Vagina (tissue), 2 donors: ENCODE results near the gene PTPRG. TPM values are rescaled to one million over a fixed set of nuclear protein-coding genes. Genes with fewer than 3 reads are reported as not detected.

Source experiments
- DNase-seq, 2 donors: peaks; one replicate each; pipeline ENCODE4 v3.0.0-alpha.2; 2017; ENCODE audit errors: extremely low spot score in 2 of 2
- H3K27ac ChIP-seq: fragments of 200-600 bp; sonication (generic); one replicate; pipeline ENCODE4 v1.5.1; 2019
- H3K27me3 ChIP-seq: fragments of 200-600 bp; sonication (generic); one replicate; pipeline ENCODE4 v1.5.1; 2019
- H3K36me3 ChIP-seq, 2 donors: fragments of 200-600 bp; sonication (generic); one replicate each; pipeline ENCODE4 v1.5.1; 2017 to 2019
- H3K4me1 ChIP-seq: fragments of 200-600 bp; sonication (generic); one replicate; pipeline ENCODE4 v1.5.1; 2019
- H3K4me3 ChIP-seq, 2 donors: fragments of 200-600 bp; sonication (generic); 1 replicate in 1 of 2; 2 replicates in 1 of 2; pipeline ENCODE4 v1.5.1; 2016 to 2019
- H3K9me3 ChIP-seq: fragments of 200-600 bp; sonication (generic); one replicate; pipeline ENCODE4 v1.5.1; 2019
- CTCF ChIP-seq, 3 experiments: fragments of 450-650 bp in 2 of 3; fragments of 200-600 bp in 1 of 3; sonication (generic) in 1 of 3; IDR thresholded peaks; one replicate each; pipeline ENCODE4 v1.5.1; 2017 to 2019; ENCODE audit warnings: antibody characterized with exemption in 3 of 3, mild to moderate bottlenecking in 2 of 3, moderate library complexity in 2 of 3
- POLR2A ChIP-seq, 2 donors: fragments of 450-650 bp; IDR thresholded peaks; one replicate each; pipeline ENCODE4 v1.6.1; 2017; ENCODE audit warnings: antibody characterized with exemption in 2 of 2, mild to moderate bottlenecking in 2 of 2, moderate library complexity in 2 of 2
- POLR2AphosphoS5 ChIP-seq, 2 donors: sonication (generic); formaldehyde crosslinking; IDR thresholded peaks; one replicate each; pipeline ENCODE4 v1.9.0; 2017; ENCODE audit warnings: antibody characterized with exemption in 2 of 2, mild to moderate bottlenecking in 2 of 2, low read depth in 1 of 2; ENCODE audit not compliant: insufficient read depth in 1 of 2
- intact Hi-C: fragments of 100-400 bp; cut with DNase I; formaldehyde crosslinking; loops from one replicate; pipeline ENCODE4 v1.15.1; 2023
- total RNA-seq: library from RNA; depleted of rRNA; stranded (reverse); fragments of >200 nt; gene quantifications from one replicate; pipeline ENCODE4 v1.2.3, GENCODE V29; 2016

The PTPRG gene
- total RNA-seq, 1 donor from 2014 or later, result 47.6 TPM

GRCh38 chr3:62266668-62267283 lies 705.4 kb downstream of the PTPRG start:
- H3K36me3 ChIP-seq, result peaks cover 0 to 15% of the 10 kb centered on the region in 2 donors
- no peaks in the 10 kb centered on the region for H3K27me3 ChIP-seq
- no peak for DNase-seq
- intact Hi-C loops, result no loop called here
- no peaks in the 10 kb centered on the region for H3K9me3 ChIP-seq
- no peak overlapping the region for H3K27ac ChIP-seq
- no peak overlapping the region for H3K4me3 ChIP-seq
- no peak for TF ChIP-seq CTCF (IDR thresholded peaks at IDR 0.05)
- TF ChIP-seq POLR2A (IDR thresholded peaks at IDR 0.05), result no peak
- TF ChIP-seq POLR2AphosphoS5 (IDR thresholded peaks at IDR 0.05; ENCODE audit: insufficient read depth in 1 of 2, low read depth in 1 of 2), result no peak
- no peaks in the 10 kb centered on the region for H3K4me1 ChIP-seq

- H3K36me3 ChIP-seq, result peaks cover 0 to 5% of the 10 kb centered on the region in 2 donors
Observed at GRCh38 chr3:62276658-62277180, 715.3 kb downstream of the PTPRG start.

GRCh38 chr3:62277450-62277849 lies 716.1 kb downstream of the PTPRG start:
- Histone ChIP-seq H3K4me1 (no peaks in the 10 kb centered on the region), H3K36me3 (peaks cover 0 to under 1% of the 10 kb centered on the region in 2 donors), H3K9me3 (no peaks in the 10 kb centered on the region), H3K4me3 (no peak overlapping the region), H3K27ac (no peak overlapping the region), H3K27me3 (no peaks in the 10 kb centered on the region)
- DNase-seq, result no peak
- TF ChIP-seq CTCF (IDR thresholded peaks at IDR 0.05) (no peak), POLR2AphosphoS5 (IDR thresholded peaks at IDR 0.05; ENCODE audit: insufficient read depth in 1 of 2, low read depth in 1 of 2) (no peak), POLR2A (IDR thresholded peaks at IDR 0.05) (no peak)
- intact Hi-C loops, result no loop called here

More at GRCh38 chr3:62276658-62277180, 715.3 kb downstream of the PTPRG start:
- Histone ChIP-seq H3K4me1 (no peaks in the 10 kb centered on the region), H3K9me3 (no peaks in the 10 kb centered on the region), H3K27me3 (no peaks in the 10 kb centered on the region), H3K4me3 (no peak overlapping the region), H3K27ac (no peak overlapping the region)
- DNase-seq, result no peak
- intact Hi-C loops, result no loop called here
- TF ChIP-seq POLR2A (IDR thresholded peaks at IDR 0.05) (no peak), CTCF (IDR thresholded peaks at IDR 0.05) (no peak), POLR2AphosphoS5 (IDR thresholded peaks at IDR 0.05; ENCODE audit: insufficient read depth in 1 of 2, low read depth in 1 of 2) (no peak)

GRCh38 chr3:62277986-62278385 lies 716.6 kb downstream of the PTPRG start:
- no peaks in the 10 kb centered on the region for H3K27me3 ChIP-seq
- H3K4me3 ChIP-seq, result no peak overlapping the region
- no peaks in the 10 kb centered on the region for H3K4me1 ChIP-seq
- intact Hi-C loops, result no loop called here
- TF ChIP-seq POLR2AphosphoS5 (IDR thresholded peaks at IDR 0.05; ENCODE audit: insufficient read depth in 1 of 2, low read depth in 1 of 2) (no peak), POLR2A (IDR thresholded peaks at IDR 0.05) (no peak), CTCF (IDR thresholded peaks at IDR 0.05) (no peak)
- no peaks in the 10 kb centered on the region for H3K9me3 ChIP-seq
- no peak overlapping the region for H3K27ac ChIP-seq
- DNase-seq, result no peak
- peaks cover 0 to 4% of the 10 kb centered on the region in 2 donors for H3K36me3 ChIP-seq

- Histone ChIP-seq H3K4me1 (no peaks in the 10 kb centered on the region), H3K36me3 (peaks cover 0 to 4% of the 10 kb centered on the region in 2 donors), H3K9me3 (no peaks in the 10 kb centered on the region), H3K27me3 (no peaks in the 10 kb centered on the region), H3K27ac (no peak overlapping the region), H3K4me3 (no peak overlapping the region)
- no peak for DNase-seq
- intact Hi-C loops, result no loop called here
- TF ChIP-seq POLR2A (IDR thresholded peaks at IDR 0.05) (no peak), CTCF (IDR thresholded peaks at IDR 0.05) (no peak), POLR2AphosphoS5 (IDR thresholded peaks at IDR 0.05; ENCODE audit: insufficient read depth in 1 of 2, low read depth in 1 of 2) (no peak)
Observed at GRCh38 chr3:62281726-62282125, 720.4 kb downstream of the PTPRG start.
